Right cardiac atrium (tissue), 5 donors: Measurements from ENCODE around the gene FRAS1. TPM values are rescaled to one million over a fixed set of nuclear protein-coding genes. Genes with fewer than 3 reads are reported as not detected.

ENCODE experiments used
- ATAC-seq, 2 donors: fragments of 200-7000 bp; cut with Tn5 transposase; one replicate each; pipeline versions ENCODE4 v1.8.0 to v1.9.1; 2020; ENCODE audit warnings: moderate library complexity in 2 of 2, mild to moderate bottlenecking in 1 of 2
- DNase-seq, 3 donors: peaks; one replicate each; pipeline ENCODE4 v3.0.0-alpha.2; 2020
- H3K27ac ChIP-seq: one replicate; pipeline ENCODE4 v1.5.1; 2013; ENCODE audit warnings: mild to moderate bottlenecking, low read length, control low read depth, moderate library complexity
- H3K27me3 ChIP-seq: one replicate; pipeline ENCODE4 v1.6.1; 2013; ENCODE audit not compliant: control insufficient read depth, insufficient read depth
- H3K4me1 ChIP-seq: one replicate; pipeline ENCODE4 v1.6.1; 2013; ENCODE audit warnings: low read length; ENCODE audit not compliant: control insufficient read depth, insufficient read depth
- H3K4me3 ChIP-seq: one replicate; pipeline ENCODE4 v1.5.1; 2013; ENCODE audit warnings: low read length, control low read depth
- H3K9me3 ChIP-seq: one replicate; pipeline ENCODE4 v1.6.1; 2013; ENCODE audit warnings: low read length; ENCODE audit not compliant: control insufficient read depth
- WGBS: extraction: QIAGEN DNeasy Blood & Tissue Kit; methylation state at CpG from one replicate; pipeline ENCODE4 v1.1.7; 2013; 5-methylcytosine and 5-hydroxymethylcytosine counted together
- intact Hi-C, 4 donors: fragments of 100-400 bp; cut with DNase I; formaldehyde crosslinking; loops; one replicate each; pipeline versions ENCODE4 v1.11.0 to v1.14.0; 2022 to 2023
- polyA plus RNA-seq: library from polyadenylated mRNA; stranded (reverse); fragments of 200-250 nt; gene quantifications from one replicate; pipeline ENCODE4 v1.2.3, GENCODE V29; 2013
- total RNA-seq, 4 donors: library from RNA; stranded (reverse); fragmentation: NEBNext Ultra II Directional; extraction: Animal tissue kit (Norgen Biotek cat#: 25700); gene quantifications; one replicate each; pipeline ENCODE4 v1.2.1, GENCODE V29; 2021
- donor health status: healthy with polysubstance abuse.
- donor health status: DM: no; HTN: yes; CAD: no.
- donor health status: DM: no; HTN: no; CAD: no.
- donor health status: DM: no; HTN: yes; CAD: no; lungs with severe emphysema.
- donor health status: DM: yes; HTN: yes; CAD: no.

Gene FRAS1
- total and polyA plus RNA-seq, 5 donors: 1.1 to 7.9 (median 5.1) TPM

- peaks cover 10% of the 10 kb centered on the region for H3K4me1 ChIP-seq
- intact Hi-C loops: no loop called here
These were observed 510.5 kb downstream of the FRAS1 start for GRCh38 chr4:78567500-78568060.

GRCh38 chr4:78568640-78569305 lies 511.6 kb downstream of the FRAS1 start:
- Histone ChIP-seq H3K4me1 (peaks cover 8% of the 10 kb centered on the region), H3K9me3 (no peaks in the 10 kb centered on the region), H3K27ac (peak overlapping the region; percentile 81), H3K27me3 (no peaks in the 10 kb centered on the region), H3K4me3 (no peak overlapping the region)
- intact Hi-C loops: no loop called here
- DNase-seq (no peak), ATAC-seq (peak; percentile 42 to 60)
- 46% methylated on average over 3 of the region's 3 CpGs for WGBS

More at GRCh38 chr4:78567500-78568060, 510.5 kb downstream of the FRAS1 start:
- Histone ChIP-seq H3K27me3 (no peaks in the 10 kb centered on the region), H3K9me3 (no peaks in the 10 kb centered on the region), H3K4me3 (no peak overlapping the region), H3K27ac (peak overlapping the region; percentile 43)
- DNase-seq: no peak
- no peak for ATAC-seq
- 97% methylated on average over 2 of the region's 2 CpGs for WGBS

- ATAC-seq (peak; percentile 65 to 81), DNase-seq (no peak)
- Histone ChIP-seq H3K4me1 (peaks cover 8% of the 10 kb centered on the region), H3K4me3 (no peak overlapping the region), H3K27ac (peak overlapping the region; percentile 90), H3K9me3 (no peaks in the 10 kb centered on the region), H3K27me3 (no peaks in the 10 kb centered on the region)
- intact Hi-C loops: no loop called here
- WGBS: 46% methylated on average over 6 of the region's 6 CpGs
These were observed 512.2 kb downstream of the FRAS1 start for GRCh38 chr4:78569306-78569821.

GRCh38 chr4:78570117-78570516 lies 513.0 kb downstream of the FRAS1 start:
- intact Hi-C loops: no loop called here
- ATAC-seq (no peak), DNase-seq (no peak)
- Histone ChIP-seq H3K27ac (no peak overlapping the region), H3K27me3 (no peaks in the 10 kb centered on the region), H3K4me3 (no peak overlapping the region), H3K9me3 (no peaks in the 10 kb centered on the region), H3K4me1 (peaks cover 8% of the 10 kb centered on the region)
- 83% methylated on average over 2 of the region's 2 CpGs for WGBS

GRCh38 chr4:78571804-78572203 lies 514.7 kb downstream of the FRAS1 start:
- no peak for DNase-seq
- no peaks in the 10 kb centered on the region for H3K9me3 ChIP-seq
- intact Hi-C loops: no loop called here
- ATAC-seq: no peak
- H3K27me3 ChIP-seq: no peaks in the 10 kb centered on the region
- H3K4me3 ChIP-seq: no peak overlapping the region
- H3K4me1 ChIP-seq: peaks cover 4% of the 10 kb centered on the region
- no peak overlapping the region for H3K27ac ChIP-seq
- WGBS: 93% methylated on average over 1 of the region's 1 CpG

GRCh38 chr4:78578674-78579425 lies 521.7 kb downstream of the FRAS1 start:
- H3K27me3 ChIP-seq: no peaks in the 10 kb centered on the region
- WGBS: 95% methylated on average over 3 of the region's 3 CpGs
- DNase-seq: no peak
- no peaks in the 10 kb centered on the region for H3K9me3 ChIP-seq
- H3K4me3 ChIP-seq: no peak overlapping the region
- ATAC-seq: no peak
- intact Hi-C loops: no loop called here
- H3K27ac ChIP-seq: no peak overlapping the region
- no peaks in the 10 kb centered on the region for H3K4me1 ChIP-seq

- Histone ChIP-seq H3K4me3 (no peak overlapping the region), H3K9me3 (no peaks in the 10 kb centered on the region), H3K27ac (no peak overlapping the region), H3K27me3 (no peaks in the 10 kb centered on the region), H3K4me1 (no peaks in the 10 kb centered on the region)
- 72% methylated on average over 3 of the region's 3 CpGs for WGBS
- peak; percentile 57 to 62 for ATAC-seq
- DNase-seq: peak in 1 of 3 donors; percentile 14
- intact Hi-C loops: no loop called here
These were observed 524.5 kb downstream of the FRAS1 start for GRCh38 chr4:78581618-78582017.

- H3K4me3 ChIP-seq: no peak overlapping the region
- ATAC-seq (no peak), DNase-seq (no peak)
- intact Hi-C loops: no loop called here
- WGBS: 93% methylated on average over 4 of the region's 4 CpGs
- peaks cover 2% of the 10 kb centered on the region for H3K4me1 ChIP-seq
- no peaks in the 10 kb centered on the region for H3K27me3 ChIP-seq
- no peaks in the 10 kb centered on the region for H3K9me3 ChIP-seq
- no peak overlapping the region for H3K27ac ChIP-seq
These were observed 527.9 kb downstream of the FRAS1 start for GRCh38 chr4:78584863-78585547.

GRCh38 chr4:78585633-78586032 lies 528.5 kb downstream of the FRAS1 start:
- 44% methylated on average over 1 of the region's 1 CpG for WGBS
- ATAC-seq (no peak), DNase-seq (no peak)
- peaks cover 2% of the 10 kb centered on the region for H3K4me1 ChIP-seq
- H3K27ac ChIP-seq: no peak overlapping the region
- H3K27me3 ChIP-seq: no peaks in the 10 kb centered on the region
- H3K9me3 ChIP-seq: no peaks in the 10 kb centered on the region
- intact Hi-C loops: no loop called here
- H3K4me3 ChIP-seq: no peak overlapping the region

- DNase-seq (no peak), ATAC-seq (peak; percentile 45 to 54)
- no peaks in the 10 kb centered on the region for H3K27me3 ChIP-seq
- H3K4me1 ChIP-seq: peaks cover 2% of the 10 kb centered on the region
- H3K9me3 ChIP-seq: no peaks in the 10 kb centered on the region
- H3K4me3 ChIP-seq: no peak overlapping the region
- no peak overlapping the region for H3K27ac ChIP-seq
- WGBS: 40% methylated on average over 4 of the region's 4 CpGs
- intact Hi-C loops: no loop called here
These were observed 531.9 kb downstream of the FRAS1 start for GRCh38 chr4:78588894-78589545.
